HepG2 (cell line): ENCODE results near the gene VANGL2. TPM values are rescaled to one million over a fixed set of nuclear protein-coding genes. Genes with fewer than 3 reads are reported as not detected.

Experiments used
- ATAC-seq: fragments of 200-7000 bp; cut with Tn5 transposase; 3 replicates; pipeline ENCODE4 v1.9.1; 2020; ENCODE audit warnings: mild to moderate bottlenecking, moderate library complexity
- BruUV-seq: library from RNA; stranded (reverse); fragments of 400-500 nt; replicated peaks from 2 replicates; lab custom pipeline; 2021; lab: Mats Ljungman, UMichigan
- CTCF ChIA-PET: fragments of 300-600 bp; formaldehyde crosslinking; extraction: SDS; loops from one replicate; lab custom pipeline; 2021; ENCODE audit warnings: low total read pairs, inconsistent platforms, low intra/inter-chr PET ratio; lab: Yijun Ruan, JAX
- POLR2A ChIA-PET: fragments of 350-600 bp; sonication (Branson Sonifier 250); formaldehyde crosslinking; loops from one replicate; lab custom pipeline; 2020; ENCODE audit warnings: antibody characterized with exemption, inconsistent platforms; lab: Yijun Ruan, JAX
- DNase-seq: peaks from one replicate; pipeline ENCODE4 v3.0.0-alpha.2; 2015; ENCODE audit warnings: low spot score
- FAIRE-seq: peaks from 3 replicates; lab custom pipeline; 2011; peaks lifted over from hg19 to GRCh38; lab: Jason Lieb, UNC
- H2AFZ ChIP-seq: one replicate; pipeline ENCODE4 v1.6.1; 2011; ENCODE audit warnings: low read length, inconsistent platforms
- H3K27ac ChIP-seq: fragments of 300-600 bp; 3 replicates; pipeline ENCODE4 v1.8.0; 2011; ENCODE audit warnings: mixed run types, mild to moderate bottlenecking, mixed read lengths, low read length, inconsistent platforms; ENCODE audit not compliant: insufficient read depth; ENCODE audit errors: extremely low read length
- H3K27me3 ChIP-seq, 2 experiments: fragments of 200-600 bp in 1 of 2; 2 replicates in 1 of 2; 3 replicates in 1 of 2; pipeline versions ENCODE4 v1.6.0 to v1.8.0; 2011; ENCODE audit warnings: low read length in 2 of 2, mild to moderate bottlenecking in 2 of 2, moderate library complexity in 2 of 2, inconsistent platforms in 1 of 2; ENCODE audit not compliant: insufficient read depth in 2 of 2, control insufficient read depth in 1 of 2
- H3K36me3 ChIP-seq, 2 experiments: fragments of 200-600 bp in 1 of 2; replicated peaks in 1 of 2; 2 replicates in 1 of 2; 3 replicates in 1 of 2; pipeline versions ENCODE4 v1.5.1 to v1.8.0; 2011; ENCODE audit warnings: low read length in 2 of 2, inconsistent platforms in 1 of 2; ENCODE audit not compliant: insufficient read depth in 2 of 2, control insufficient read depth in 1 of 2
- H3K4me1 ChIP-seq: 2 replicates; pipeline ENCODE4 v1.5.1; 2012; ENCODE audit warnings: low read length, inconsistent platforms; ENCODE audit not compliant: insufficient read depth
- H3K4me2 ChIP-seq: 2 replicates; pipeline ENCODE4 v1.6.0; 2011; ENCODE audit warnings: low read depth, low read length, inconsistent platforms
- H3K4me3 ChIP-seq, 3 experiments: fragments of 200-600 bp in 1 of 3; sonication (generic), shearing (Covaris generic) in 1 of 3; replicated peaks in 1 of 3; 2 replicates each; pipeline ENCODE4 v1.5.1; 2011 to 2016; ENCODE audit warnings: low read length in 3 of 3, inconsistent platforms in 2 of 3, low read depth in 2 of 3, mild to moderate bottlenecking in 2 of 3, control low read depth in 1 of 3, mixed read lengths in 1 of 3; ENCODE audit not compliant: insufficient read depth in 1 of 3
- H3K79me2 ChIP-seq: one replicate; pipeline ENCODE4 v1.6.1; 2011; ENCODE audit warnings: low read length, inconsistent platforms; ENCODE audit not compliant: insufficient read depth
- H3K9ac ChIP-seq: 2 replicates; pipeline ENCODE4 v1.6.0; 2011; ENCODE audit warnings: mild to moderate bottlenecking, low read depth, low read length, inconsistent platforms; ENCODE audit not compliant: insufficient read depth
- H3K9me3 ChIP-seq: 2 replicates; pipeline ENCODE4 v1.5.1; 2012; ENCODE audit warnings: mild to moderate bottlenecking, low read length
- H4K20me1 ChIP-seq: 2 replicates; pipeline ENCODE4 v1.6.0; 2011; ENCODE audit warnings: inconsistent platforms, mild to moderate bottlenecking, low read length, moderate library complexity; ENCODE audit not compliant: insufficient read depth
- HNRNPK ChIP-seq: fragments of 200-400 bp; formaldehyde crosslinking; IDR thresholded peaks from 2 replicates; pipeline ENCODE4 v1.6.1; 2018; ENCODE audit warnings: low read length, low read depth, moderate library complexity, mild to moderate bottlenecking; ENCODE audit not compliant: poor library complexity, severe bottlenecking
- MAFF ChIP-seq: IDR thresholded peaks from 2 replicates; pipeline ENCODE4 v1.6.1; 2011; ENCODE audit warnings: low read depth, low read length, improper control_type of control experiment
- PATZ1 ChIP-seq: sonication (generic); formaldehyde crosslinking; IDR thresholded peaks from 2 replicates; pipeline ENCODE4 v1.4.0; 2020; ENCODE audit warnings: missing genetic modification reagents
- ZNF24 ChIP-seq: fragments of 450-650 bp; IDR thresholded peaks from 2 replicates; pipeline ENCODE4 v1.6.1; 2017; ENCODE audit warnings: antibody characterized with exemption, mild to moderate bottlenecking
- ZNF687 ChIP-seq: sonication (generic); formaldehyde crosslinking; IDR thresholded peaks from 2 replicates; pipeline ENCODE4 v1.5.1; 2020; ENCODE audit warnings: mild to moderate bottlenecking, missing genetic modification reagents, moderate library complexity
- WGBS: methylation state at CpG from one replicate; pipeline ENCODE4 v1.1.6; 2017; ENCODE audit warnings: low lambda C conversion rate; 5-methylcytosine and 5-hydroxymethylcytosine counted together
- in situ Hi-C: cut with HindIII; loops from 2 replicates; pipeline ENCODE4 v1.10.0; 2017; ENCODE audit warnings: low pct_unique_long_range_greater_than_20kb; ENCODE audit not compliant: extremely low pct_ligation_motif_present
- intact Hi-C: fragments of 100-400 bp; cut with micrococcal nuclease; formaldehyde crosslinking; loops from one replicate; pipeline ENCODE4 v1.10.0; 2022; ENCODE audit not compliant: unreplicated experiment
- polyA plus RNA-seq, 8 experiments: library from polyadenylated mRNA; depleted of rRNA in 3 of 8; stranded (reverse) in 7 of 8; unstranded in 1 of 8; fragments of >200 nt; fragmentation: Illumina TruSeq in 4 of 8; extraction: Trizol in 4 of 8; gene quantifications; 2 replicates each; pipeline versions ENCODE4 v1.2.1 to v1.2.3, GENCODE V29; 2011 to 2016; ENCODE audit warnings: low read depth in 4 of 8, missing spikeins in 1 of 8, mixed read lengths in 1 of 8; ENCODE audit not compliant: insufficient read depth in 1 of 8
- total RNA-seq, 5 experiments: library from RNA; depleted of rRNA; stranded (reverse); fragments of >200 nt; fragmentation: Illumina TruSeq; extraction: Trizol; gene quantifications; 2 replicates each; pipeline ENCODE4 v1.2.3, GENCODE V29; 2016; ENCODE audit warnings: low read depth in 1 of 5

The VANGL2 gene
- total and polyA plus RNA-seq, 2 of the 13 experiments (the other 11 are each of a cell fraction or from before 2014, with no cell fraction given) = 0.09 TPM; not detected in 1

GRCh38 chr1:160400646-160401486 lies 502 bp downstream of the VANGL2 start:
- CTCF ChIA-PET = no interaction called here

More at GRCh38 chr1:160400646-160401486, 502 bp downstream of the VANGL2 start:
- POLR2A ChIA-PET = no interaction called here
- no peaks in the 10 kb centered on the region for H3K36me3 ChIP-seq
- 12% methylated on average over 55 of the region's 55 CpGs for WGBS
- H2AFZ ChIP-seq = no peak overlapping the region
- H4K20me1 ChIP-seq = no peaks in the 10 kb centered on the region
- peaks cover 13 to 61% of the 10 kb centered on the region in 2 experiments for H3K27me3 ChIP-seq
- H3K9me3 ChIP-seq = no peaks in the 10 kb centered on the region
- intact Hi-C loops (no loop called here), in situ Hi-C loops (no loop called here)
- DNase-seq (no peak), ATAC-seq (peak; percentile 50), FAIRE-seq (no peak)
- peaks cover 7% of the 10 kb centered on the region; the same call in 1 of the 2 replicates for H3K4me1 ChIP-seq
- H3K79me2 ChIP-seq = no peaks in the 10 kb centered on the region
- H3K4me3 ChIP-seq = peak overlapping the region; percentile 47 to 65 (median 47); a peak in 5 of 6 replicates
- no peak overlapping the region for H3K9ac ChIP-seq
- no TSS peak for BruUV-seq
- peak; percentile 10 for TF ChIP-seq HNRNPK
- no peak for TF ChIP-seq ZNF24
- TF ChIP-seq ZNF687 (CRISPR knock-in tag) = peak; percentile 18
- TF ChIP-seq PATZ1 (CRISPR knock-in tag) = 0 out of 2 replicates have a peak, but pooled peaks have one; percentile 6
- no peak for TF ChIP-seq MAFF
- peak overlapping the region; percentile 51 for H3K4me2 ChIP-seq
- no peak overlapping the region for H3K27ac ChIP-seq
